Endothelial cell of hepatic sinusoid (primary cell): ENCODE measurements around the gene PPP1R12B.
"Not testable (repeated sequence)": the region's sequence is repeated elsewhere in the genome, so short reads cannot be mapped to it uniquely, and the experiment has no call there.

Experiments used
- in situ Hi-C: cut with HindIII; loops from 2 replicates; pipeline ENCODE4 v1.10.0; 2017; ENCODE audit warnings: low sequenced_read_pairs

Gene PPP1R12B

GRCh38 chr1:202397256-202397655, 48.8 kb downstream of the PPP1R12B start:
- in situ Hi-C loops = no loop called here

- in situ Hi-C loops = not testable (repeated sequence)
These were observed 49.9 kb downstream of the PPP1R12B start for GRCh38 chr1:202398439-202398838.

- in situ Hi-C loops = not testable (repeated sequence)
These were observed 53.3 kb downstream of the PPP1R12B start for GRCh38 chr1:202401771-202402170.

GRCh38 chr1:202403381-202403780, 54.9 kb downstream of the PPP1R12B start:
- in situ Hi-C loops = not testable (repeated sequence)

- in situ Hi-C loops = no loop called here
These were observed 57.4 kb downstream of the PPP1R12B start for GRCh38 chr1:202405928-202406327.

GRCh38 chr1:202406896-202407295, 58.4 kb downstream of the PPP1R12B start:
- in situ Hi-C loops = not testable (repeated sequence)

GRCh38 chr1:202407378-202407777, 58.9 kb downstream of the PPP1R12B start:
- in situ Hi-C loops = not testable (repeated sequence)

- in situ Hi-C loops = not testable (repeated sequence)
These were observed 61.8 kb downstream of the PPP1R12B start for GRCh38 chr1:202410251-202410650.

- in situ Hi-C loops = not testable (repeated sequence)
These were observed 62.4 kb downstream of the PPP1R12B start for GRCh38 chr1:202410854-202411357.

- in situ Hi-C loops = no loop called here
These were observed 62.9 kb downstream of the PPP1R12B start for GRCh38 chr1:202411422-202411821.

- in situ Hi-C loops = not testable (repeated sequence)
These were observed 63.9 kb downstream of the PPP1R12B start for GRCh38 chr1:202412421-202412820.

- in situ Hi-C loops = no loop called here
These were observed 68.1 kb downstream of the PPP1R12B start for GRCh38 chr1:202416641-202417040.

- in situ Hi-C loops = not testable (repeated sequence)
These were observed 68.6 kb downstream of the PPP1R12B start for GRCh38 chr1:202417141-202417540.

GRCh38 chr1:202417762-202418201, 69.3 kb downstream of the PPP1R12B start:
- in situ Hi-C loops = not testable (repeated sequence)

- in situ Hi-C loops = not testable (repeated sequence)
These were observed 71.2 kb downstream of the PPP1R12B start for GRCh38 chr1:202419731-202420130.

- in situ Hi-C loops = not testable (repeated sequence)
These were observed 72.1 kb downstream of the PPP1R12B start for GRCh38 chr1:202420422-202421094.

- in situ Hi-C loops = not testable (repeated sequence)
These were observed 74.2 kb downstream of the PPP1R12B start for GRCh38 chr1:202422709-202423108.

GRCh38 chr1:202424260-202424659, 75.8 kb downstream of the PPP1R12B start:
- in situ Hi-C loops = not testable (repeated sequence)

- in situ Hi-C loops = not testable (repeated sequence)
These were observed 81.6 kb downstream of the PPP1R12B start for GRCh38 chr1:202430111-202430510.

- in situ Hi-C loops = not testable (repeated sequence)
These were observed 83.8 kb downstream of the PPP1R12B start for GRCh38 chr1:202432338-202432737.

GRCh38 chr1:202433155-202434043, 84.9 kb downstream of the PPP1R12B start:
- in situ Hi-C loops = no loop called here

- in situ Hi-C loops = no loop called here
These were observed 85.6 kb downstream of the PPP1R12B start for GRCh38 chr1:202434059-202434458.
